Measurements from ENCODE around the gene SLC6A4.
A peak's percentile ranks its signal among the peaks of the same experiment; 100 is the strongest.

SLC6A4 gene

DNA sequence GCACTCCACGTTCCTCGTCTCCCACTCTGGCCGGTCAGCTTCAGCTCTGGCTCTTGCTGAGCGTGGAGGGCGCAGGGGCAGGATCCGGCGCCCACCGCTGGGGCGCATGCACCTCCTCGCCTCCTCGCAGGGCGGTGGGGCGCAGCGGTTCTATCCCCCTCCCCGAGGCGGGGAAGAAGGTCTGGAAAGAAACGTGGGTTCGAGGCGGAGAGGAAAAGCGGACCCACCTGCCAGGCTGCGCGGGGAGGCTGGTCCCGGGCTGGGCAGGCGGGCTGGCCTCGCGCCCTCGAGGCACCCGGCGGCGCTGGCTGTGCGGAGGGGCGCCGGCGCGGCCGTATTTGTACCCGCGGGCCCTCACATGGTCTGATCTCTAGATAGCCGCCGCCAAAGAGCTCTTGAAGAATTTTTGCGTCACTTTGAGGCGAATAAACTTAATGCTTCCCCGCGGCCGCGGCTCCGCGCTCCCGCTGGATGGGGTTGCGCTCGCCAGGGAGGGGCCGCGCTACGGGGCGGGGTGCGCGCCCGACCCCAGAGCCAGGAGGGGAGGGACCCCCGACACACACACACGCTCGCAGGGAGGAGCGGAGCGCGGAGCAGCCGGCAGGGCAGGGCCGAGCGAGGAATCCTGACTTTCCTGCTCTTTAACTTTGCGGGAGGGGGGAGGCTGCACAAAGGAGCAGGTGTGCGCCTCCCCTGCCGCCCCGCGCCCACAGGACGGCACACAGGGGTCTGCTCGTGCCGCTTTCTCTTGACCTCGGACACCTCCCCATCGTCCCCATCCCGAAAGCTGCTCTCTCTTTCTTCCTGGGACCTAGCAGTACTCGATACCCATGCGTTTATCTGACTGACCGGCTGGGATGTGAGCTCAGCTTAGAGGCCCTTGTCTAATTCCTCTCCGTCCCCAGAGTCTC is at the start of gene SLC6A4:
Gene SLC6A4 (minus strand): TSS at position 312 of the 911 bp plus-strand sequence. CDS start 13,739 bp downstream, outside the sequence.
- no peak for DNase-seq

DNA sequence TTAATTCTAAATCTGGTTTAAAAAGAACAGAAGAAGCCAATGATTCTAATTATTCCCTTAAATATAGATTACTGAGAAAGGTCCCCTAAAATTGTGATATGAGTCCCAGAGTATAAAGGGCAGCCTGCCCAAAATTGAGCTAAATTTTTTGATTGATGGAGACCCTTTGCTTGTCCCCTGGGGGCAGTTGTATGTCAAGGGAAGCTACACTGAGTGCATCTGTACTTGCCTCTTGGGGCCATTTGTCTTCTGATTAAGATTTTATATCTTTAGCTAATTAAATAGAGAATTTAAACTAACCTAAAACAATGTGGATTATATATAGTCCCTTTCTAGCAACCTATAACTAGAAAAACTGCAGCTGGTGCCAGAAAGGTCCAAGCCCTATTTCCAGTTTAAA is 43.7 kb upstream of the SLC6A4 start:
- no peak for DNase-seq

DNA sequence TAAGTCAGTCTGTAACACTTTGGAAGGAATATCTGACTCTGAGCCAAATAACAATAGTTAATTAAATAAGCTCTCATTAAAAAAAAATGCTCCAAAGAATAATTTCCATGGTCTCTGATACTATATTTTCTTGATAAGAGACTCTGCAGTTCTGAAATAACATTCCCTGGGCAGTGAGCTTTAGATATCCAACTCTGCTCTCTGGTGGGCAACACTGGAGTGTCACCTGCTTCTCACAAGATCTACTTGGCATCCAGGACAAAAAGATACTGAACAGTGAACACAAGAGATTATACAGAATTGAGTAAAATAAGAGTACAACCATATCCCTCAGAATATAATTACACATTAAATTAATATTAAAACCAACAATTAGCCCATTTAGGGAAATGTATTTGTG is 42.5 kb upstream of the SLC6A4 start:
- no peak for DNase-seq

DNA sequence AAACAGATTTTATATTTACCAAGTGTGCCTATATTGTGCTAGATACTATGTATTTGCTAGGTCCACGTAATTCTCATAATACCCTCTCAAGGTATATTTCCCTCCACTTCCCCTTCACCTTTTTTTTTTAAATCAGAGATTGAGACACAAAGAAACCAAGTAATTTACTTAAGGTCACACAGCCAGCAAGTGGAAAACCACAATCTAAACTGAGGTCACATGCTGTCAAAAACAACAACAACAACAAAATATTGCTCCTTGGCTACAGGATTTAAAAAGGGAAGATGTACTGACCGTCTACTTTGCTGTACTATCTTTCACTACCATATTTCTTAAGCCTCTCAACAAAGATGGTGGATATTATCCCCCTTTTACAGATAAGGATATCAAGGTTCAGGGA is 40.4 kb upstream of the SLC6A4 start:
- DNase-seq: no peak

DNA sequence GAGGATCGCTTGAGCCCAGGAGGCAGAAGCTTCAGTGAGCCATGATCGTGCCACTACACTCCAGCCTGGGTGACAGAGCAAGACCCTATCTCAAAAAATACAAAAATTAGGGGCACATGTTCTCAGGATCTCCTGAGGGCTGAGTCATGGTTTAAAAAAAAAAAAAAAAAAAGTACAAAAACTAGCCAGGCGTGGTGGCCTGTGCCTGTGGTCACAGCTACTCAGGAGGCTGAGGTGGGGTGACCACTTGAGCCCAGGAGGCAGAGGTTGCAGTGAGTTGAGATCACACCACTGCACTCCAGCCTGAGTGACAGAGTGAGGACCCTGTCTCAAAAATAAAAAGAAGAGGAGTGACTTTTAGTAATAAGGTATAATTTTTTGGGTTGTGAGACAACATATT is 39.4 kb upstream of the SLC6A4 start:
- no peak for DNase-seq

DNA sequence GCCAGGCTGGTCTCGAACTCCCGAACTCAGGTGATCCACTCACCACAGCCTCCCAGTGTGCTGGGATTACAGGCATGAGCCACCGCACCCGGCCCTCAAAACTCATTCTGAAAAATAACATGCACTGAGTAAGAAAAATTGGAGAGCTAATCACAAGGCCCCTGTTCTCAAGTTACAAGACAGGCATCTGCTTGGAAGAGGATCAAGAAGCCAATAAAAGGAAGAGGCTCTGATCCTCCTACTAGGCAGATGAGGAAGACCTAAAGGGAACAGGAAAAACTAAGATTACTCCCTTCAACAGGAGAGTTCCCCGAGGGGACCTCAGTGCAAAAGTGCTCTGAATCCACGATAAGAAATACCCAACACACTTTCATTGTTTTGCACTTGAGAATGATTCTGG is 37.9 kb upstream of the SLC6A4 start:
- DNase-seq: peak; percentile 46

DNA sequence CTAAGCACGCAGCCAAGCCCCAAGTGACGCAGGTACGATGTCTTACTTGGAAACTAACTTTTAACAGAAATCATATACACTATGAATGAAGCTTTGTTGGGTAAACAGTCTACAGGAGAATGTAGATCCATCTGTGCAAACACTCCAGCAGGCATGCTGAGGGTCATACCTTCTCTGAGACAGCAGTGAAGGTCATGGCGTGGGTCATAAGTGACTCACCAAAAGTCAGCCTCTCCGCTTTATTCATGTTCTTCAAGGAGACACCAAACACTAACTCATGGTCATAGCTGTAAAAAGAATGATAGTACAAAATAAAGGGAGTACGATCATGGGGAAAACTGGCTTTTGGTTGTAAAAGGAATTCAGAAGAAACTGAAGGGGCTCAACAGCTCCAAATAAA is 35.6 kb upstream of the SLC6A4 start:
- no peak for DNase-seq

DNA sequence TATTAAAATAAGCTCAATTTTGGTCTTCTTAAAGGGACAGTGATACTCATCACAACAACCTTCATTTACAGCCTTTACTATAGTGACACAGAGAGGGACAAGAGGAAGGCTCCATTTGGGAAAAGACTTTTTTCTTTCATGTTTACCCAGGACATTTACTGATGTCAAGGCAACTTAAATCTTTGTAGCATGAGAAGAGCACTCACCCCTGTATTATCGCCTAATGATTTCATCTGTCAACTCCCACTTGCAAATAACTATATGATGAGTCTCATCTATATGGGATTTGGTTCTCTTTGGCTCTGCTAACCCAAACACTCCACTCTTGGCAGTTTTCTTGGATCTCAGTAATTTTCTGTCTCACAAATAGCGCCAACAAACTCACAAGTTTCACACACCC is 32.1 kb upstream of the SLC6A4 start:
- no peak for DNase-seq

DNA sequence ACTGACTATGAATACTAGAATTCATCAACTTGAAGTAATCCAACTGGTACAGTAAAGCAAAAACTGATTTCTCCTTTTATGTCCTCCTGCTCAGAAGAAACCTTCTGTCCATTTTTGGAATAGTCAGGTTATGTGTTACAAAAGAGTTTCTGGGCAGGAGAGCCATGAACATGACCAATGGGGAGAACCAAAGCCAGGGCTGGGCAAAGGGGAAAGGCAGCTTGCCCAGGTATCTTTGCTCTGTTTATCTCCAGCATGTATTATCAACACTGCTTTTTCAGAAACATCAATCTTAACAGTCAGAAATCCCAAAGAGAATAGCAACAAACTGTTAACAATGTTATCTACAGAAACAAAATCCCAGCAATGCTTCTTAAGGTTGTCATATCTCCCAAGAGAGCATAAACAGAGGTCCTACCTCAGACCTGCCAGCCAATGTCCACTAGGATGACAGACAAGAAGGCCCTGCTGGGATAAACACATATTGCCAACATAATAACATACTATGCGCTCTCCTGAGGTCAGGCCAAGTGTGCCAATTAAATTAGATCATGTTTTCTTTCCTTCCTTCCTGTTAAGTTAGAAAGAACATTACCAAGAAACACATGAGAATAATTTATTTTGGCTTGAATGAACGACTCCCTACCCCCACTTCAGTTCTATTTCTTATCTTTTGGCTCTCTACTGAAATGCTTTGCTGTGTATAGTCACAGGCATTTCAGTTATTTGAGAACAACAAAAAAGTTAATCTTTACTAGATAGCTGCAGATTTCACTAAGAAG is 28.2 kb upstream of the SLC6A4 start:
- DNase-seq: no peak

DNA sequence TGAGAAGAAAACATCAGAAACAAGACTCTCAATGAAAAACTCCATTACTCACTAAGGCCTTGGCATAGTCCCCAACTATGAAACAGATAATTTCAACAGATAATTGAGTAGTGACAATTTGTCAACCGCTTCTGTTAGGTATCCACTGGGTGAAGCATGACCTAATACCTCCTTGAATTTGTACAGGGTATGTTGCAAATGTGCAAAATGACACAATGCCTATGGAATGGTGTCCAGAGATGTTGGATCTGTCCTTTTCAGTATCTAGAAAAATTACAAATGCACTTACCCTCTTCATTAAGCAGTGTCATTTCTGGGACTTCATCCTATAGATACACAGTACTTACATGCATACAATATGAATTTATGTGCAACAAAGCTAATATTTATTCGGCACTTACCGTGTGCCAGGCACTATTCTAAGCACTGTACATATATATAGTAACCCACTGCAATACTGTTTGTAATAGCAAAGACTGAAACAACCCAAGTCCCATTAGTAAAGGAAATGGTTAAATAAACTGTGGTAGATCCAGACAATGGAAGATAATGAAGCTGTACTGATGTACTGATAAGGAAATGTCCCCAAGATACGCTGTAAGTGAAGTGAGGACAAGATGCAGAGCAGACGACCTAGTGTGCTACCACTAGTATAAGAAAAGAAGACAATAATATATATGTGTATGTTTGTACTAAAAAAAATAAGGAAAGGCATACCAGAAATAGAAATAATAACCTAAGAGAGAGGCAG is 21.4 kb upstream of the SLC6A4 start:
- no peak for DNase-seq

DNA sequence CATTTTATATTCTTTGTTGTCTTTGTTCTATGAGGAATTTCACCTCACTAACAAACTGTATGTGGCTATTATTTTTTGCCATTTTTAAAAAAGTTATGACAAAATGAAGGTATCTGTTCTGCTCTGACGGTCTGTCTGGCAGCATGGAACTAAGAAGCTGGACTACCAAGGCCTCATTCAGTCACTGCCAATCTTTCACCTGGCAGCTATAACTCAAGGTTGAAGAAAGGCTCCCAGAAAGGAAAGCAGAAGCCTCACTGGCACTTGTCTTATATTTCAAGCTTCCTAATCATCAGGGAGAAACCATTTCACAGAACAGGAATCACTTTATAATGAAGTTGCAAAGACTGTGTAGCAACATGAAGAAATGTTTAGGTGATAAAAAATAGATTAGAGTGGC is 18.7 kb upstream of the SLC6A4 start:
- DNase-seq: no peak

DNA sequence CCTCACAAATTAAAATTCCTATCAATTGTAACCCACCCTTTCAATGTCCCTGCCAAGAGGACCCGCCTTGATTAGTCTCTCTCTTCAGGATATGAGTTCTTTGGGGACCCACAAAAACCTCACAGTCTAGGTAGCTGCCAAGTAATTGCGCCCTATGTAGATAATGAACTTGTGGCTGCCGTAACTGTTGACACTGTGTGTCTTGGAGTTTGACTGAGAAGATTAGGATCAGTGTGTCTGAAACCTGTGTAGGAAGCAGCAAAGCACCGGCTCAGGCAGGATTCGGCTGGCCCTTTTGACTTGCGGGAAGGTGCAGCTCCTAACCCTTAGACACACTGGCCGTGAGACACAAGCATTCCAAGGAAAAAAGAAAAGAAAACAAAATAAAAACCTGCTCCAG is 17.8 kb upstream of the SLC6A4 start:
- DNase-seq: no peak

DNA sequence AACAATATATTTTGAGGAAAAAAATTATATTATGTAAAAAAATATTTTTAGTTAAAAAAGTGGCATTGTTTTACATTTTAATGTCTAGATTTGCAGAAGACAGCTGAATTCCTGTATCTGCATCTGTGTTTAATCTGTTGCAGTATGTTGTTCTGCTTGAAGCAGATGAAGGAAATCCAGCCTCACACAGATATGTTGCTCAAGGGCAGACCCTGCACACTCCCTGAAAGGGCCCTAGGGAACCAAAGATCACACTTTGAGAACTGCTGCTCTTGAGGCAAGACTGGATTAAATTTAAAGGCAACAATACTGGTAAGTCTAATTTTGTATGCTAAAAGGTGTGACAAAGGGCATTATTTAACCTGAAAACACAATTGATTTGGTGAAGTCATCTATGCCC is 16.4 kb upstream of the SLC6A4 start:
- DNase-seq: no peak

DNA sequence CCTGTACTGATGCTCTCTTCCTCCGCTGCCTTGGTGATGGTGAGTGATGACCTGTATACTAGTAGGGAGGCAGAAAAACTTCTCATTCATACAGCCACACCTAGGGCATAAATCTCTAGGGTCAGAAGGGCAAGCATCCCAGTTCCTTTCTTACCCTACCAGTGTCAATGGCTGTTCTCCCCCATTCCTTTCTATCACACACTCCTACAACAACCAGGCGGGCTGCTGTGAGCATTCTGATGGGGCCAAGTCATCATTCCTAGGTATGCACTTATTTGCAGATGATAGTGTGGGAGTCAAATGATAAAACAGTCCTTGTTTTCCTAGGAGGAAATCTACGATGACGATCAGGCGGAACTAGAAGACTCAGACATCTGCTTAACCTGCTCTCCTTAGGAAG is 14.0 kb upstream of the SLC6A4 start:
- DNase-seq: no peak

DNA sequence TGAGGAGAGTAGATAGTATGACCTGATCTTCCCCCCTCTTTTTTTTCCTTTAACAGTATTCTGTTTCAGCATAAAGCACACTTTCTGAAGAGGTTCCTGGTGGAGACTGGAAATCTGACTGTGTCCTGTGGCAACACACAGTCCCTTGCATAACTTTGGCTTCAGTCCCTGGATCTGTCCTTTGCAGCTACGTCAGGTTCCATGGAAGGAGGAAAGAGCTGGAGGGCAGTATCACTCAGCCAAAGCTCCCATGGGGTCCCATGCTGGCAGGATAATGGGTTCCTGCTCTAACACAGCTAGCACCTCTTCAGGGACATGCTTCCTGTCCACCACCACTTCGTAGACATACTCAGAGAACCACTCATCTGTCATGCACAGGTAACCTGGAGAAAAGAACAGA is 13.3 kb upstream of the SLC6A4 start:
- no peak for DNase-seq

DNA sequence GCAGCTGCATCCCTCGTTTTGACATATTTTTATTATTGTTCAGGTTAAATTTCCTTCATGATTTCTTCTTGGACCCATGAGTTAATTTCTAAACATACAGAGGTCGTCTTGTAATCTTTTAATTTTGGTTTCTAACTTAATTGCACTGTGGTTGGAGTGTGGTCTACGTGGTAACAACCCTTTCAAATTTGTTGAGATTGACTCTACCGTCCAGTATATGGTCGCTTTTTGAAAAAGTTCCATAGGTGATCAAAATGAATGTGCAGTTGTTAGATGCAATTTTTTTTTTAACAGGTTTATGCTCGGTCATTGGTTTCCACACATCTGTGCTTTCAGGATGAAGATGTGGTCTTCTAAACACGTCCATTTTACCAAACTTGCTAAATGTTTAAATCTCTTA is 11.0 kb upstream of the SLC6A4 start:
- DNase-seq: no peak

DNA sequence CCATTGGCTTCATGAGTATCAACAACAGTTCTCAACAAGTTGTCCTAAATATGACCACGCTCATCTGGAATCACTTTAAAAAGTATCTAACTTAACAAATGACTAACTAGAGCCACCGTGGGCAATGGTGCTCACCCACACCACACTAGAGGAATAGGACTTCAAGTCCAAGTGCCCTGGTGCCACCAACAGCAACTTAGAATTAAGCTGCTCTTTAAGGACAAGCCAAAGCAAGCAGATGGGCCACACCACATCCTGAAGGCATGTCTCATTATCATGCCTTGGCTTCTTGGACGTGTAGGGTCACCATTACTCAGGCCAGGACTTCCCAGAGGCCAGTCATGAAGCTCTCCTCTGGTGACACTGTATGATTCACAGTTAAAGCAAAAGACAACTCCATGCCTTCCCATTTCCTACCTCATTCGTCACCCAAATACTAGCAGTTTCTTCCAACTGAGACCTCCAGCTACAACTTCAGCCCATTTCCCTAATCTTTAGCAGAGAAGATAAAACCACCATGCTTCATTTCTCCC is 9.4 kb upstream of the SLC6A4 start:
- DNase-seq: no peak

DNA sequence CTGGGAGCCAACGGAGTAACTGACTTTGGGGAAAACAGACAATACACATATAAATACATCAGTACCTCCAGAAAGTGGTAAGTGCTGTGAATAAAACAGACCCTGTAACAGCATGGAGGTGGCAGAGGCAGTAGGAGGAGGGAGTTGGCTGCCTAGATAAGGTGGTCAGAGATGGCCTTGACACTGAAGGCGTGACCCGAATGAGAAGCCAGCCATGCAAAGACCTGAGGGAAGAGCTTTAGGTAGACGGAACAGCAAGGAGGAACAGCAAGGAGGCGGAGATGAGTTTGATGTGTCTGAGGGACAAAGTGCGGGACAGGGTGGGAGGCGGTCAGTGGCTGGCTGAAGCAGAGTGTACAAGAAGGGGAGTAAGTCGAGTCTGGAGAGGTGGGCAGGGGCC is 8.1 kb upstream of the SLC6A4 start:
- DNase-seq: no peak

DNA sequence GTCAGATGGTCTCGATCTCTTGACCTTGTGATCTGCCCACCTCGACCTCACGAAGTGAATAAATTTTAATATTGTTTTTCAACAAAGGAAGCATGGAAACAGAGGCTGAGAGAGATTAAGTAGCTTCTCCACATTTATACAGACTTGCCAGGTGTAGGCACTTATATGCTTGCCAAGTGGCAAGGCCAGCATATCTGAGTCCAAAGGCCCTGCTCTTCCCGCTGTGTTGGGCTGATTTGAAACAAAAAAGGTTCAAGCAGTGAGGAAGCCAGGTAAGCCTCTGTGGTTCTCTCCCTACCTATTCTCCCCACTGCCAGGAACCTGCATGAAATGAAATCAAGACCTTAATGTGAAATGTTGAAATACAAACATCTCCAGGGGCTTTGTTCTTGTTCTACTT is 7.5 kb upstream of the SLC6A4 start:
- DNase-seq: no peak

DNA sequence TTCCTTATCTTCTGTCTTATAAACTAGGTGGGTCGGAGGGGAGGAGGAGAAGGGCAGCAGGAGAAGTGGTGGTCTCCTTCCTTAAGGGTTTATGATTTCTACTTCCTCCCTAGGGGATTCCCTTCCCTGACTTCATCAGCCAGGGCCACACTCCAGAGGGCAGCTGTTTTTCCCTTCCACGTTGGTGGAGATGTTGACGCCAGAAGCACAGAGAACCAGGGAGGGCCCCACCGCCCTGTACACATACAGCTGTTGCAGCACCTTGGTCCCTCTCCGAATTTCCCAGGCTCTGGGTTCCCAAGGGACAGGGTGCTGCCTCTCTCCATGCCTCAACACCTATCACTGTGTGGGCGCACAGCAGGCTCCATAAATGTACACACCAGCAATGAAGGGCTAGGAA is 5.6 kb upstream of the SLC6A4 start:
- DNase-seq: no peak

DNA sequence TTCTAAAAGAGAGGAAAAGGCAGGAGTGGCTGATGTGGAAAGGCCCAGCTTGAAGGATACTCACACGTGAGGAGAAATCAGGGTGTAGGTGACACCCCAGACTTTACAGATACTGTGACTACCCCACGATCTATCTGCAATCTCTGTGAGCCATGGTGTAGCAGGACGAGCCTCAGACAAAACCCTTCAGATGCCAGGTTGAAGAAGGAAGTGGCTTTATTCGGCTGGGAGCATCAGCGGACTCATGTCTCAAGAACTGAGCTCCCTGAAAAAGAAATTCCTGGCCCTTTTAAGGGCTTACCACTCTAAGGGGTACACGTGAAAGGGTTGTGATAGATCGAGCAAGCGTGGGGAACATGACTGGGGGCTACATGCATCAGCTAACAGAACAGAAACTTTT is 4.7 kb upstream of the SLC6A4 start:
- no peak for DNase-seq

DNA sequence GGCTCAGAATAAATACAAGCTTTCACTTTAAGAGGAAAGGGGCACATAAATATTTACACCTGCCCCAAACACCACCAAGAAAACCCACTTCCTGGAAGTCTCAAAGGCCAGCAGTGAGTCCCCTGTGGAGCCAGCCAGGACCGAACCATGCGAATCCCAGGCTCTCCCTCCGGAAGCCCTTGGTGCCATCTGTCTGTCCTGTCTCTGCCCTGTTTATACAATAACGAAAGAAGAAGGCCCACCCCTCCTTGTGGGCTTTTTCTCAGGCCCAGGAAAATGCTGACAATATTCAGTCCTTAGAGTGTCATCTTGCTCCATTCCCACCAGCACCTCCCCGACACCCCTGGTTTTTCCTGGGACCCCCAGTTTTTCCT is 3.6 kb upstream of the SLC6A4 start:
- DNase-seq: no peak

DNA sequence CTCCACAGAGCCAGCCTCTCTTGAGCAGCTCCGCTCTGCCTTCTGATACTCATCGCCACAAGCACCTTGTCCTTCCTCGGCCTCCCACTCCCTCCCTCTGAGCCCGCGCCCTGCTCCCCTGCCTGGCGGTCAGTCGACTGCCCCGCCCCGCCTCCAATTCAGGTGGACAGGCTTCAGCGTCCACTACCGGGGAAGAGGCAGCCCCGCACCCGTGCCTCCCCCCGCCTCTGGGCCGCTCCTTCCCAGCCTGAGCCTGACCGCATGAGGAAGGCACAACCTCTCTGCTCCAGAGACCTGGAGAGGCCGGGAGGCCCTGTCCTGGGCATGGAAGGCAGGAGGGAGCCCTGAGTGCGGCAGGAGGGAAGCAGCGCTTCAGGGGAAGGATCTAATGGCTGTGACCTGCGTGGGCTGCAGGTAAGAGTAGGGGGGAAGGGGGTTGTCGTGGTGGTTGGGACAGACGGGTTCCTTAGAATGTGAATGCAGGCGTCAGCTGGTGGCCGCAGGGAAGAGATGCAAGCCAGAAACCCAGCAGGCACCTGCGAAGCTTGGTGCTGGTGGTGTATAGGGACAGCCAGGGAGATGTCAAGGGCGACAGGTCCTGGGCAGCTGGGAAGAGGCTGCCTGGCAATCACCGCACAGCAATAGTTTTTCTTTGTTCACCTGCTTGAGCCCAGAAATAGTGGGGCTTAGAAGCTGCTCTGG is 3.0 kb upstream of the SLC6A4 start:
- no peak for DNase-seq

Data from NCI-H524 treated with DMSO at 0.1 percent for 48 hours (cell line).